HG03025 (cell line): ENCODE measurements around the gene CMTM6.
"Not testable (repeated sequence)": the region's sequence is repeated elsewhere in the genome, so short reads cannot be mapped to it uniquely, and the experiment has no call there.

Experiments
- ATAC-seq: cut with Tn5 transposase; IDR thresholded peaks from one replicate; pipeline ENCODE4 v1.9.1; 2021; ENCODE audit warnings: mild to moderate bottlenecking, moderate library complexity; ENCODE audit not compliant: unreplicated experiment, low FRiP score

Gene CMTM6

DNA sequence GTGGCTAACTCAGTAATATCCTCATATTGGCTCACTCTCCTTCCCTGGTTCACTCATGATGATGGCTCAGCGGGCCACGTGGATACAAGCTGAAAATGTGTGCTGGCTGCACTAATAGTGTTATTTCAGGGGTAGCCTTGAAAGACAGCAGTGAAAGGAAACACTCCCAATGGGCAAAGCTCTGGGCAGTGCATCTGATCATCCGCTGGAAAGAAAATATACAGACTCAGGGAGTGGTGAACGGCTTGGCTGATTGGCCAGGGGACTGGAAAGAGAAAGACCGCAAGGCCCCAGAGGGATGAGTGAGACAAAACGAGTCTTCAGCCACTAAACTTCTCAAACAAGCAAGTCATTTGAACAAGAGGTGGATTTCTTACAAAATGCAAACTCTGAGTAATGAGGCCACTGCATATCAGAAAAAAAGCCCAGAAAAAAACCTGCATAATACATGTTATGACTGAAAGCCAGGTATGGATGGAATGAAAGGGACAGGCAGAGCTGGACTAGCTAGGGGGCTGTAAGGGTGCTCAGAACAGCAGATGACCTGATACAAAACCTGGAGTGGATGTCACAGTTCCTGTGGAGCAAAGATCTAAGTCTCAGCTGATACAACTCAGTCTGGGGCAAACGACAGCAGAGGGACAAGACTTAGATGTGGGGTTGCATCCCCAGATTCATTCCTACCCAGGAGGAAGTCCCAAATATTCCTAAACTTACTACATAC, 33.3 kb downstream of the CMTM6 start:
- ATAC-seq = no peak

DNA sequence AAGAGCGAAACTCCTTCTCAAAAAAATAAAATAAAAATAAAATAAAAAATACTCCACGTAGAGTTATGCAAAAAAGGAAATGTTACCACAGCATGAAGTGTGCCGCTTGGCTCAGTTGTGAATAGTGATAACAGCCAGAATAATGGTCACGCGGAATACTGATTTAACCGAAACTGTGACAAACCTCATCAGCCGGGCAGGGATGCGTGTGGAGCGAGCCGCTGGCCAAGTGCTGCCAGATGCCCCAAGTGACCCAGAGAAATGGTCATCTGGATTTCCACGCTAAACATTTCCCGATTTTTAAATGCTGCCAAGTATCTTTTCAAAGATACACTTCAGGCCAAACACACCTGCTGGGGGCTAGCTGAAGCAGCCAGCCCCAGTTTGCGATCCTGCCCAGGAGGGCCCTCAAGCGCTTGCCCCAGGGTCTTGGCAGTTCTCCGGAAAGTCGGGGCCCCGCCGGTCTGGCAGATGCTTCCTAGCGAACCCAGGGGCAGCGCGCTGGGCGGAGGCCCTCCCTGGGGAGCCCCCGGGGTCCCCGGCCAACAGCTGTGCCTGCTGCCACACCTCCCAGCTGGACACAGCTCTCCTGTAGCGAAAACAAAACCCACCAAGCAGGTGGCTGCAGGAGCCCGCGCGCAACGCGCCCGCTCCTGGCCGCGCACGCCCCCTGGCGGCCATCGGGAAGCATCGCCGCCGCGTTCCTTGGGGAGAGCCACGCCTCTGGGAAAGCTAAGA, 35.1 kb downstream of the CMTM6 start:
- no peak for ATAC-seq

DNA sequence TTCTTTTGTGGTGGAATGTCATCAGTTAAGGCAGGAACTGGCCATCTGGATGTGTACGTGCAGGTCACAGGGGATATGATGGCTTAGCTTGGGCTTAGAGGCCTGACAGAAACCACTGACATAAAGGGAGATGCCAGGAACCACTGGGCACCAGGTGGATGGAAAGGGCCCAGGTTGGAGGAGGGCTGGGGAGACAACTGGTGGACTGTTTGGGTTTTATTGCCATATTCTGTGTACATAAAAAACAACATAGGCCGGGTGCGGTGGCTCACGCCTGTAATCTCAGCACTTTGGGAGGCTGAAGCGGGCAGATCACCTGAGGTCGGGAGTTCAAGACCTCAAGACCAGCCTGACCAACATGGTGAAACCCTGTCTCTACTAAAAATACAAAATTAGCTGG, 35.8 kb downstream of the CMTM6 start:
- ATAC-seq = not testable (repeated sequence)

DNA sequence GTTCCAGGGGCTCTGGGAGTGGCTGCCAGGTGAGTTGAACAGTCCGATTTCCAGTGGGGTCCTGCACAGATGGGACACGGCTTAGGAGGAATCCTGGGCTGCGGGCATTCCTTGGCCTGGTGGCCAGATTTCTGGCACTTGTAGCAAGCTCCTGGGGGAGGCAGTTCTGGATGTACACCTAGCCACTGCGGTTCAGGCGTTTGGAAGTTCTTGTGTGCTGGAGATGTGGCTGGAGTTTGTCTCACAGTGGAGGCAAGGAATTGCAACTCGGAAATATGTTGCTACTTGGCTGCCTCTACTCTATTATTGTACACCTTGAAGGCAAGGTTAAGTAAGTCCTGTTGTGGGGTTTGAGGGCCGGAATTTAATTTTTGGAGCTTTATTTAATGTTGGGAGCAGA, 37.9 kb downstream of the CMTM6 start:
- ATAC-seq = not testable (repeated sequence)

DNA sequence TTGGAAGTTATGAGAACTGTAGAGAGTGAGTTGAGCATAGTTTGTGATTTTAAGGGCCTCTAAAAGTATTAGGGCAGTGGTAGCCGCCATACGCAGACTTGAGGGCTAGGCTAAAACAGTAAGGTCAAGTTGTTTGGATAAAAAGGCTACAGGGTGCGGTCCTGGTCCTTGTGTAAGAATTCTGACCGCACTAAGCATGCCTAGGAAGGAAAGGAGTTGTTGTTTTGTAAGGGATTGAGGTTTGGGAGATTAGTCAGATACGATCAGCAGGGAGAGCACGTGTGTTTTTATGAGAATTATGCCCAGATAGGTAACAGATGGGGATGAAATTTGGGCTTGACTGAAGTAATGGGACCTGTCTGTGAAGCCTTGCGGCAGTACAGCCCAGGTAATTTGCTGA, 39.2 kb downstream of the CMTM6 start:
- ATAC-seq = not testable (repeated sequence)

DNA sequence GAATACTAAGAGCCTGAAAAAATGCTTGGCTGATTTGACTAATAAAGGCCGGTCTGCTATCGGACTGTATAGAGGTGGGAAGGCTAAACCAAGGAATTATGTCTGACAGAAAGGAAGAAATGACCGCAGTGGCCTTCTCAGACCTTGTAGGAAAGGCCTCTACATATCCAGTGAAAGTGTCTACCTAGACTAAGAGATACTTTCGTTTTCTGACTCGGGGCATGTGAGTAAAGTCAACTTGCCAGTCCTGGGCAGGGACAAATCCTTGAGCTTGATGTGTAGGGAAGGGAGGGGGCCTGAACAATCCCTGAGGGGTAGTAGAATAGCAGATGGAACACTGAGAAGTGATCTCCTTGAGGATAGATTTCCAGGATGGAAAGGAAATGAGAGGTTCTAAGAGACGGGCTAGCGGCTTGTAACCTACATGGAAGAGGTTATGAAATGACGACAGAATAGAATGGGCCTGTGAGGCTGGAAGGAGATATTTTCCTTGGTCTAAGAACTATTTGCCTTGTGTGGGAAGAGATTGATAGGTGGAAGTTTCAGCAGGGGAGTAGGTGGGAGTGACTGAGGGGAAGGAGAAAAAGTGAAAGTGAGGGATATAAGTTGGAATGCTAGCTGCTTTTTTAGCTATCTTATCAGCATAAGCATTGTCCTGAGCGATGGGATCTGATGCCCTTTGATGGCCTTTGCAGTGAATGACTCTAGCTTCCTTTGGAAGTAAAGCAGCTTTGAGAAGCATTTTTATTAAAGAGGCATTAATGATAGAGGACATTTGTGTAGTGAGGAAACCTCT, 40.3 kb downstream of the CMTM6 start:
- ATAC-seq = not testable (repeated sequence)

DNA sequence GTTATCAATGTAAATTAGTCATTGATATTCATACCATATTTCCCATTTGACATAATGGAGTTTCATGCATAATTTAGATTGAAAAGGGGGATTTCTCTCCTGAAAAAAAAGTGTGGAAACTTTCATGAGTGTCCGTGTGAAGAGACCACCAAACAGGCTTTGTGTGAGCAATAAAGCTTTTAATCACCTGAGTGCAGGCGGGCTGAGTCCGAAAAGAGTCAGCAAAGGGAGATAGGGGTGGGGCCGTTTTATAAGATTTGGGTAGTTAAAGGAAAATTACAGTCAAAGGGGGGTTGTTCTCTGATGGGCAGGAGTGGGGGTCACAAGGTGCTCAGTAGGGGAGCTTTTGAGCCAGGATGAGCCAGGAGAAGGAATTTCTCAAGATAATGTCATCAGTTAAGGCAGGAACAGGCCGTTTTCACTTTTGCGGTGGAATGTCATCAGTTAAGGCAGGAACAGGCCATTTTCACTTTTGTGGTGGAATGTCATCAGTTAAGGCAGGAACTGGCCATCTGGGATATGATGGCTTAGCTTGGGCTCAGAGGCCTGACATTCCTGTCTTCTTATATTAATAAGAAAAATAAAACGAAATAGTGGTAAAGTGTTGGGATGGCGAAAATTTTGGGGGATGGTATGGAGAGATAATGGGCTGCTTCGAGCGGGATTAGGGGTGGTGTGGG, 41.7 kb downstream of the CMTM6 start:
- not testable (repeated sequence) for ATAC-seq

DNA sequence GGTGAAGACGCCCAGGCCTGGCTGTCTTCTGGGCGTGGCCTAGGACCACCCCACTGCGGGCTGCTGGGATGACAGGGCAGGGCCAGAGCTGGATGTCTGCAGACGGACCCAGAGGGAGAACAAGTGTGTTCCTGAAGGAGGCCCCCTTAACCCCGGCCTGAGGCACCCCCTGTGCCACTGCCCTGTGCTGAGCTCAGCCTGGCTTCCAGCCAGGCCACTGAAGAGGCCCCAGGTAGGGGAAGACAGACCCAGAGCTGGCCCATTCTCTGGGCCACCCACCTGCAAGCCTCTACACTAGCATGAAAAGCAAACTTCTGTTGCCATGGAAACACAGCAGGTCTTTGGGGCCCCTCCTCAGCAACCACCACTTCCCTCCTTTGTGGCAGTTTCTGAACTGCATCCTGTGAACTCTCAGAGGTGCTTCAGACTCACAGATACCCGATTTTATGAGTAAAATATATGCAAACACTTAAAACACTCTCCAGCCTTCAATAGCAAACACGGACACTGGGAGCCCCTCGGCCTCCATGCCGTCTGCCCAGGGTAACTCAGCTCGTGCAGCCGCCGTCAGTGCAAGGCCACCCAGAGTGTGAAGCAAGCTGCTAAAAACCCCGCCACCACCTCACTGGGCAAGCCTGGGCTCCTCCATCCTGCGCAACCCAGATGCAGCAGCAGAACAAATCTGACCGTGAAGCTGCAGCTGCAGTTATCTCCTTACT, 42.5 kb downstream of the CMTM6 start:
- peak; percentile 77 for ATAC-seq

DNA sequence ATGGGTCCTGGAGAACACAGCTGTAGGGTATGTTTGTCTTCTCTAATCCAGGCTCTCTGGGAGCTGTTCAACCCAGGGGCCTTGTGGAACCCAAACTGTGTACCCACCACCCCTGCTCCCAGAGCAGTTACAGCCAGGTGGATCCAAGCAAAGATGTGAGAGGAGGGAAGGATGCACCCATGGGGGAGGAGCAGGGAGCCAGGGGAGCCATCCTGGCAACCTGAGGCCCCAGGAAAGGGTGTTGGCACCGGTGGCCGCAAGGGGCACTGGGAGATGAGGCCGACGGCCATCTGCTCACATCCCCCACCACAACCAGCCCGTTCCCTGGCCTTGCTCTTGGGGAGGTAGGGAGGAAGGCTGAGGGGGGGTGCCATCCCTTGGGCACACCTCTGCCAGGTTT, 43.2 kb downstream of the CMTM6 start:
- no peak for ATAC-seq

DNA sequence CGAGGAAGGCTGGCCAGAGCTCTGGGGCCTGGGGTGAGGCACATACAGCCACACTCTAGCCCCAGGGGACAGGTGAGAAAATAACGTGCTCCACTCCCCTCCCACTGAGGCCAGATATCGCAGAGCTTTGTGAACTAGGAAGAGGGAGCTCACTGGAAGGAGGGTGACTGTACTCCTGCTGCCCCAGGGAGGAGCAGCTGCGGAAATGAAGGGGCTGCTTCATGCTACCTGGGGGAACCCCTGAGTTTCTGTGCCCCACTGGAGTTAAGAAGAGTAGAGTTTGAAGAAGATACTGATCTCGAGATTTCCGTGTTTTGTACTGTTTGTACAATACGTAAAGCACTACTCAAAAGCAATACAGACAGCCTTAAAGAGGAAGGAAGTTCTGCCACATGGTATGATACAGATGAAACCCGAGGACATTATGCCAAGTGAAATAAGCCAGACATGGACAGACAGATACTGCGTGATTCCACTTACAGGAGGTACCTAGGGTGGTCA, 44.6 kb downstream of the CMTM6 start:
- ATAC-seq = no peak

DNA sequence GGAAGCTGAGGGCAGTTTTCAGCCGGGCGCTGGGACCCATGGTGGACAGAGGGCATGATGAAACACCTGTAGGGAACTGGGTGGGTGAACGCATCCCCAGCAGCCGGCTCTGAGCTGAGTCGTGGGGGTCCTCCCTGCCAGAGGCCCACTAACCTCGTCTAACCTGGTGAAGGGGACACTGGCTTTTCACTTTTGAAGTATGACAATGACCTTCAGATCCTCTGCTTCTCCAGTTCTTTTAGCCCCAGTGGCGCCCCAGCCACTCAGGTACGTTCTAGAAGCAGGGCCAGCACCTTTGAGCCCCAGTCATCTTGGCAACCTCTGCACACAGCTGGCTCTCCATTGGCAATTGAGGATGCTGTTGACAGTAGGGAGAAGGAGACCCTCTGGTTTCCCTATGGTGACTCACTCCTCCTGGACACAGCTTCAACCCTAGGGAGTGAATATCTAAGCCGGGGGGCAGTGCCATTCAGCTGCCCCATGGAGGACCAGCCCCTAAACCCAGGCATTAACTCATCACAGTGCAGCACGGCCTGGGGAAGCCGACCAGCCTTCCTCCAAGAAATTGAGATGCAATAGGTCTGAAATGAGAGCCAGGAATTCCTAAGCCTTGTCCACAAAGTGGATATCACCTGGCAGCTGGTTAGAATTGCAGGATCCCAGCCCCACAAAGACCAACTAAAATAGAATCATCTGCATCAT, 46.1 kb downstream of the CMTM6 start:
- no peak for ATAC-seq

DNA sequence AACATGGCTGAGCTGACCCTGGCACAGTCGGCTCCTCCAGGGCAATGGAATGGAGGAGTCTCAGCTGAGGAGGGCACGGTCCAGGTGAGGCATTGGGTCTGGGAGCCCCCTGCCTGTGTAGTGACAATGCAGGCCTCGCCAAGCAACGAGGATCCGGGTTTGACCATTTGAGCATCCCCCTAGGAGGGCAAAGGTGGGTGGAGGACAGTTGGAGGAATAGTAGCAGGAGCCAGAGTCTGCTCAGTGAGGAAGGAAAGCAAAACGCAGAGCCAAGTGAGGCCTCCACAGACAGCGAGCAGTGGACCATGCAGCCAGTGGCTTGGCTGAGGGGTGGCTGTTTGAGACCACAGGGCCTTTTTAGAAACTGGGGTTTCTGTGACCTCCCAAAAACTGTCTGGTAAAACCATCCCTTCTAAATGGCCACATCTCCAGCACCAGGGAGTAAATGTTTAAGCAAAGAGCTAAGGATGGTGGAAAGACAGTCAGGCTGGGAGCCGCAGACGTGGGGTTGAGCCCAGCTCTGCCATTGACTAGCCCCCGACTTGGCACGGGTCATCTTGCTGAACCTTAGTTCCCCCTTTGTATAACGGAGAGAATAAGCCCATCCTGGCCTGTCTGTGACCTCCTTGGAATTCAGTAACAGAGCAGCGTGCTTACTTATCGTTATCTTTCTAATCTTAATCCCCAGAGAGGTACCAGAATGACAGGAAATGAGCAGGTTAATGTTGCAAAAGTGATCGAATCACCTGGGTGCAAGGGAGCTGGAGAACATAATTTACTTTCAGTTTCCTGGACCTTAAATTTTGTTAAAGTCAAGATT, 46.8 kb downstream of the CMTM6 start:
- ATAC-seq = no peak

DNA sequence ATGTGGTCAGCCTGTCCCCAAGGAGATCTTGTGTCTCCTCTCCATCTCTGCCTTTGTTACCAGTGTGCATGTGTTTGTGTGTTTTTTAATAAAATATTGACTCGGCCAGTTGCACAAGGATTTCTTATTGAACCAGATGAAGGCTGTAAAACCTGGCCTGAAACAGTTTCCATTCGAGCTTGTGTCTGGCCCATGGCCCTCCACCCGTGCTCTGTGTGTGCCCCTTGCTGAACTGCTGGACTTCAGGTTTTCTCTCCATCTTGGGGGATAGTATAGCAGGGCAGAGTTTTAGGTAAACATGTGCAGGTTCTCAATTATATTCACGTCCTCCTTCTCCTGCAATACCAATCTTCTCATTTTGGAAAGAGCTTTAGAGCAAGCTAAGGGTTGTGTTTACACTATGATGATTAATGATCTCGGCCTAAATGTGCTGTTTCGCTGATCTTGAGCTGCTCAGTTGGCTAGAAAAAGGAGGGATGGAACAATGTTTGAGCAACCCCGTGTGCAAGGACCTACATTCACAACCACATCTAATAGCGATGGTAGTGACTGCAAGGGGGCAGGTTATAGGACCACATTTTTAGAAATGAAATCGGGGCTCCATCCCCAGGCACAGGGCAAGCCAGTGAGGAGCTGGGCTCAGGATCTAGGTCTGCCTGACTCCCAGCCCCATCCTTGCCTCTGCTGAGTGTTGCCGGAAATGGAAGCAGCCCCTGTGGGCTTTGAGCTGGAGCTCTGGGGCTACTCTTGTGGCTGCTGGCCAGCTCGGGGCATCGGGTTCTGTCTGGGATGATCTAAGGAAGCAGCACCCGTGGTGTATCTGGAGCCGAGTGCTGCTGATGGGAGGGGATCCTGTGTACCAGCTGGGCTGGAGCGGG, 47.7 kb downstream of the CMTM6 start:
- ATAC-seq = no peak

DNA sequence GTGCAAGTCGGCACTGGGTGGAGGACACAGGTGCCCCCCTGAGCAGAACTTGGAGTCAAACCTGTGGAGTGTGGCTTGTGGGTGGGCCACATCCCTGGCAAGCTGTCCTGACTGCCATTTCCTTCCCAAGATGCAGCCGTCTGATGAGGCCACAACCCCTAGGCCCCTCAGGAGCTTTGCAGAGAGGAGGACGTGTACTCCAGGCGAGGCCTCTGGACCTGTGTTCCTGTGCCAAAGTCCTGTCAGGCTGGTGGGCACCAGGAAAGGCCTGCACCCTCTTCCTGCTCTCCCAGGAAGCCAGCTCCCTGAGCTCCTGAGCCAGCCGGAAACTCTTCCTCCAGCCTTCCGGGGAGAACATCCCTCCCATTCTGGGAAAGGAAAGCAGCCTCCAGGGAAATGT, 48.5 kb downstream of the CMTM6 start:
- ATAC-seq = no peak

DNA sequence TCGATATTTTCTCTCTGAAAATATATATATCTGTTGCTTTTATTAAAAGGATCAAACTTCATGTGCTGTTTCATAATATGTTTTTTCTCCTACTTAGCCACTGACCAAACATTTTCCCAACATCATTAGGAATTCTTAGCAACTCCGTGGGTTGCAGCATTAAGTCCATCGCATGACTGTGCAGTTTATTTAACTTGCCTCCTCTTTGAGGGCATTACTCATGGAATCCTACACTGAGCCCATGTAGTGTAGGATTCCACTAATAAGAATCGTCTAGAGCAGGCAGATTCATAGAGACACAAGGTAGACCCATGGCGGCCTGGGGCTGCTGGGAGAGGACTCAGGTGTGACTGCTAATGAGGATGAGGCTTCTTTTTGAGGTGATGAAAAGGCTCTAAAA, 49.3 kb downstream of the CMTM6 start:
- ATAC-seq = no peak

DNA sequence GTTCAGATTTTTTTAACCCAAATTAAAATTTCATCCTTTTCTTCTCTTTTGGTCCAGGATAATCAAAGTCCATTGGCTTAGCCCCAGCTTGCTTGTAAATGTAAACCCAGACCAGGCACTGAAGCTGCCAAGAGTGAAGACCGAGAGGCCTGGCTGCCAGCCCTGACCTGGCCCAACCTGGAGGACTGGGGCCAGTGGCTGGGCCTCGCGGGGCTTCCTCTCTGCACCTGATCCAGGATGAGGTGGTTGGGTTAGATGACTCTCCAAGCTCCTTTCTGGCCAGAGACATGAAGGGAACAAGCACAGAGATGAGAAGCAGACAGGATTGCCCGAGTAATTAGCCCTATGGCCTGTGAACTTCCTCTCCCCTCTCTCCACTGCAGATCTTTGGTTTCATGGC, 50.6 kb downstream of the CMTM6 start:
- ATAC-seq = no peak

DNA sequence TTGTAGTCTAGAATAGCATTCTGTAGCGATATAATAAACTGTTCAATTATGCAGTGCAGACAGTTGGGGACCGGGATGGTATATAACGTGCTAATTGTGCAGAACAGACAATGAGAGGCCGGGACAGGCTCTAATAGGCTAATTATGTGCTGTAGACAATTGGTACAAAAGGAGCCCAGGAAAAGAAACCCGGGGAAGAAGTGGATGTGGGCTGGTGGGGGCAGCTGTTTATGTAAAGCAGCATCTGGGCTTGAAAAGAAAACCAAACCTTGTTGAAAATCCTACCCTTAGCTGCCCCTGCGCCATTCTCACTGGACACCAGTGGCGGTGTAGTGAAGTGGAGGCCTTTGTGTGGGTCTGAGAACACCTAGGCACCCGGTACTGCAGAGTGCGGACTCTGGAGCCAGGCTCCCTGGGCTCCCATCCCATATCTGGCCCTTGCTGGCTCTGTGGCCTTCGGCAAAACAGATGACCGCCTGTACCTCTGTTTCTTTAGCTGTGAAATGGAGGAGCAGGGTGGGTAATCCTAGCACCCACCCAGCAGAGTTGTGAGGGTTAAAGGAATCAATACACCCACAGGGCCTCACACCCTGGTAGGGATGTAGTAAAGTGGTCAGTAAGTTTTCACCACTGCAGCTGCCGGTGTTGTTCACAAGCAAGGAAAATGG, 51.5 kb downstream of the CMTM6 start:
- ATAC-seq = no peak
